ENCODE data around the gene CDK9.
"Not testable (repeated sequence)": the region's sequence is repeated elsewhere in the genome, so short reads cannot be mapped to it uniquely, and the experiment has no call there.

Gene CDK9

DNA sequence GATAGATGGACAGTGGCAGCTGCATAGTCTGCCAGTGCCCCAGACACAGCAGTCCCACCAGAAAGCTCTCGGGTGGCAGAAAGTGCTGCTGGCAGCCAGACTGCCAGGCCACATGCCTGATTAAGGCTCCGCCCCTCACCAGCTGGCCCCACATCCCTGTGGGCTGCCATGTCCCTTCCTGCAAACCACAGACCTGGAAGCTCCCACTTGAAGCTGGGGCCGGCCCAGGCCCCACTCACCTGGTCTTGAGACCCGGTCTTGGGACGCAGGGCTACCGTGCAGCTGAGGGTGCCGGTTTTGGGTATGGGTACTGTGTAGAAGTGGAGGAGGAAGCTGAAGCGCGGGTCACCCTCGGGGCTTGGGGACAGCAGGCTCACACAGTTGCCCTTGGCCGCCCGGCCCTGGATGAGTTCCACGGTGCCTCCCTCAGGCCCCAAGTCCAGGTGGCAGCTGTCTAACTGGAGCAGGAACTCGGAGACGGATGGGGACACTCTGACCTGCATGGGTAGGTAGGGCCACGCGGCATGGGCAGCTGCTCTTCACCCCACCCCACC is 32.1 kb downstream of the CDK9 start:
- FAIRE-seq, result no peak
- no peak for DNase-seq (ENCODE audit: insufficient read length, low spot score)

- no peak for FAIRE-seq
- DNase-seq (ENCODE audit: insufficient read length, low spot score), result no peak
Measured at GRCh38 chr9:127818574-127818973, 32.7 kb downstream of the CDK9 start.

- FAIRE-seq (no peak), DNase-seq (ENCODE audit: insufficient read length, low spot score) (no peak)
Measured at GRCh38 chr9:127822108-127822507, 36.3 kb downstream of the CDK9 start.

GRCh38 chr9:127825319-127826051 is 39.7 kb downstream of the CDK9 start:
- no peak for DNase-seq (ENCODE audit: insufficient read length, low spot score)
- FAIRE-seq, result no peak

GRCh38 chr9:127826253-127826913 is 40.5 kb downstream of the CDK9 start:
- FAIRE-seq, result no peak

GRCh38 chr9:127828262-127829031 is 42.6 kb downstream of the CDK9 start:
- DNase-seq (ENCODE audit: insufficient read length, low spot score), result no peak
- FAIRE-seq, result no peak

More at GRCh38 chr9:127826253-127826913, 40.5 kb downstream of the CDK9 start:
- no peak for DNase-seq (ENCODE audit: insufficient read length, low spot score)

- FAIRE-seq, result no peak
- no peak for DNase-seq (ENCODE audit: insufficient read length, low spot score)
Measured at GRCh38 chr9:127829205-127829906, 43.5 kb downstream of the CDK9 start.

GRCh38 chr9:127832248-127832647 is 46.4 kb downstream of the CDK9 start:
- FAIRE-seq, result no peak

GRCh38 chr9:127833555-127833954 is 47.7 kb downstream of the CDK9 start:
- DNase-seq (ENCODE audit: insufficient read length, low spot score) (no peak), FAIRE-seq (no peak)

More at GRCh38 chr9:127832248-127832647, 46.4 kb downstream of the CDK9 start:
- DNase-seq (ENCODE audit: insufficient read length, low spot score), result no peak

DNA sequence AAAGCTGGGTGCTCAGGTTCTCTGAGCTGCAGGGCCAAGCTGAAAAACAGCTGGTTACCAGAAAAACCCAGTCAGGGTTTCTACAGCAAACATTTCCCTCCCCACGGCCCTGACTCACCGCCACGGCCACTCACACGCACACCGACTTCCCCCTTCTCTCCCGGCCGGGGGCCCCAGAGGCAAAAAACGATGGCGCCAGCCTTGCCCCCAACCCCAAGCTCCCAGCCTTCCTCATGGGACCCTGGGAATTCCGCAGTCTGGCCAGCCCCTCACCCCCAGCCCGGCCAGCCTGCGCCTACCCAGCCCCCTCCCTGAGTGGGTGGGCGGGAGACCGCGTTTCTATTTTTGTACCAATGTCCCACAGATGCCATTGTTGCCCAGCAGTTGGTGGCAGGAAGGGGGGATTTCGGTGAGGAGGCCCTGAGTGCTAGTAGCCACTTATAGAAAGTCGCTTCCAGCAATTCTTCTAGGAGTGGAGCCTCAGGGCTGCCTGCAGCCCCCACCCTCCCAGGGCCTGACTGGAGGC is 50.2 kb downstream of the CDK9 start:
- FAIRE-seq (no peak), DNase-seq (ENCODE audit: insufficient read length, low spot score) (no peak)

GRCh38 chr9:127836561-127836960 is 50.7 kb downstream of the CDK9 start:
- not testable (repeated sequence) for FAIRE-seq

GRCh38 chr9:127837346-127837745 is 51.5 kb downstream of the CDK9 start:
- no peak for FAIRE-seq
- no peak for DNase-seq (ENCODE audit: insufficient read length, low spot score)

More at GRCh38 chr9:127836561-127836960, 50.7 kb downstream of the CDK9 start:
- DNase-seq (ENCODE audit: insufficient read length, low spot score), result not testable (repeated sequence)

- FAIRE-seq (no peak), DNase-seq (ENCODE audit: insufficient read length, low spot score) (no peak)
Measured at GRCh38 chr9:127838375-127839078, 52.7 kb downstream of the CDK9 start.
